NB4 (cell line): ENCODE results near the gene KIDINS220.

Experiments used
- MYC ChIP-seq: IDR thresholded peaks from 2 replicates; pipeline ENCODE4 v1.6.1; 2011; ENCODE audit warnings: low read depth, low read length
- POLR2A ChIP-seq: IDR thresholded peaks from 2 replicates; pipeline ENCODE4 v1.6.1; 2011; ENCODE audit warnings: mild to moderate bottlenecking; ENCODE audit not compliant: insufficient read length; ENCODE audit errors: extremely low read depth
- TF ChIP-seq, protein P1 (sequence below): IDR thresholded peaks from one replicate; pipeline ENCODE4 v1.5.1; 2012; ENCODE audit warnings: low read depth, low read length

DNA sequence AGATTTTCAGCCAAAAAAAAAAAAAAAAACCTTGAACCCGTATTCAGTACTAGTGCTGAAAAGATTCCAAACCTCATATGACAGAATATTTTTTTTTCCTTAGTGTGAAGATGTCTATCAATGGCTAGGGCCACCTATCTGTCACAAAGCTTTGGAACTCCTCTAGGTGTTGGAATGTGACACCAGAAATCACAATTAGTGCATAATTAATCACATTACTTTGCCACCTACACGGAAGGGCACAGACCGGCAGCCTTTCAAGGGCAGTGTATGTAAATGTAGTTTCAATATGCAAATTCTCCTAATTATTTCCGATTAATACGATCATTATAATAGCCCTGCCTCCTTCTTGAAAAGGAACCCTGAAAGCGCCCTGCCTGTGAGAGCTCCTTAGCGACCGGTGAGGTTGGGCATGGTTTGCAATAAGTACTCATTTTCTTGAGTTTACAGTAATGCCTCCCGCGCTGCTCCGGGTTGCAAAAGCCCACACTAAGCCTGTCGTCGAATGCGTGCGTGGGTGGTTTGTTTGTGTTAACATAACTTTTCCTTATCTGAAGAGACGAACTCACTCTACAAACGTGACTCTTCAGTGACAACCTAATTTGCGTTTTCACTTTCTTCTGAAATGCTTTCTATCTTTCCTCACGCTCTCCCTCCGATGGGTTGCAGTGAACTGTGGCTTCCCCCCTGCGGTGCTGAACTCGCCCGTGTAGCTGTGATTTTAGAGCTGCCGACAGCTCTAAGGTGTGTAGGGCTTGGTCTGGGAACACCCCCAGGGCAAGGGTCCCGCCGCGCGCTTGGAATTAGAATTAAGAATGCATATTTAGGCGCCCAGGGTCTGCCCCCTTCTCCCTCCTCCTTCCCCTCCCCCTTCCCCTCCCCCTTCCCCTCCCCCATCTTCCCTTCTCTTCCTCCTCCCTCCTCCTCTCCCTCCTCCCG lies 156.3 kb downstream of the KIDINS220 start:
- TF ChIP-seq MYC (no peak), POLR2A (no peak)
- TF ChIP-seq, protein P1, sequence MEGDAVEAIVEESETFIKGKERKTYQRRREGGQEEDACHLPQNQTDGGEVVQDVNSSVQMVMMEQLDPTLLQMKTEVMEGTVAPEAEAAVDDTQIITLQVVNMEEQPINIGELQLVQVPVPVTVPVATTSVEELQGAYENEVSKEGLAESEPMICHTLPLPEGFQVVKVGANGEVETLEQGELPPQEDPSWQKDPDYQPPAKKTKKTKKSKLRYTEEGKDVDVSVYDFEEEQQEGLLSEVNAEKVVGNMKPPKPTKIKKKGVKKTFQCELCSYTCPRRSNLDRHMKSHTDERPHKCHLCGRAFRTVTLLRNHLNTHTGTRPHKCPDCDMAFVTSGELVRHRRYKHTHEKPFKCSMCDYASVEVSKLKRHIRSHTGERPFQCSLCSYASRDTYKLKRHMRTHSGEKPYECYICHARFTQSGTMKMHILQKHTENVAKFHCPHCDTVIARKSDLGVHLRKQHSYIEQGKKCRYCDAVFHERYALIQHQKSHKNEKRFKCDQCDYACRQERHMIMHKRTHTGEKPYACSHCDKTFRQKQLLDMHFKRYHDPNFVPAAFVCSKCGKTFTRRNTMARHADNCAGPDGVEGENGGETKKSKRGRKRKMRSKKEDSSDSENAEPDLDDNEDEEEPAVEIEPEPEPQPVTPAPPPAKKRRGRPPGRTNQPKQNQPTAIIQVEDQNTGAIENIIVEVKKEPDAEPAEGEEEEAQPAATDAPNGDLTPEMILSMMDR: no peak
